Pancreas (tissue), 10 donors: ENCODE data around the gene BOK. TPM values are rescaled to one million over a fixed set of nuclear protein-coding genes. Genes with fewer than 3 reads are reported as not detected.

ENCODE experiments used
- ATAC-seq, 4 donors: fragments of 200-7000 bp; cut with Tn5 transposase; one replicate each; pipeline versions ENCODE4 v1.8.0 to v1.9.1; 2020; ENCODE audit warnings: mild to moderate bottlenecking in 4 of 4, moderate library complexity in 4 of 4
- DNase-seq, 6 donors: peaks; one replicate each; pipeline ENCODE4 v3.0.0-alpha.2; 2020
- FAIRE-seq: peaks from 2 replicates; lab custom pipeline; 2012; peaks lifted over from hg19 to GRCh38; lab: Jason Lieb, UNC
- H3K27ac ChIP-seq, 4 donors: fragments of 200-600 bp; sonication (generic); 1 replicate in 3 of 4; 2 replicates in 1 of 4; pipeline versions ENCODE4 v1.5.0 to v1.8.0; 2020
- H3K27me3 ChIP-seq, 4 donors: fragments of 200-600 bp; one replicate each; pipeline ENCODE4 v1.8.0; 2021
- H3K36me3 ChIP-seq, 3 donors: fragments of 200-600 bp; sonication (generic) in 1 of 3; one replicate each; pipeline versions ENCODE4 v1.5.0 to v1.8.0; 2020 to 2021
- H3K4me1 ChIP-seq, 3 donors: fragments of 200-600 bp; one replicate each; pipeline ENCODE4 v1.8.0; 2021
- H3K4me3 ChIP-seq, 4 donors: fragments of 200-600 bp; sonication (generic) in 2 of 4; one replicate each; pipeline versions ENCODE4 v1.5.0 to v1.8.0; 2020 to 2021
- H3K9me3 ChIP-seq, 4 donors: fragments of 200-600 bp; one replicate each; pipeline ENCODE4 v1.8.0; 2021
- WGBS, 2 donors: extraction: QIAGEN DNeasy Blood & Tissue Kit; methylation state at CpG; one replicate each; pipeline ENCODE4 v1.1.7; 2013; 5-methylcytosine and 5-hydroxymethylcytosine counted together
- intact Hi-C, 3 donors: fragments of 100-400 bp; cut with DNase I; formaldehyde crosslinking; loops; one replicate each; pipeline versions ENCODE4 v1.11.1 to v1.14.2; 2022
- polyA plus RNA-seq, 2 donors: library from polyadenylated mRNA; stranded (reverse); fragments of 200-250 nt; gene quantifications; one replicate each; pipeline ENCODE4 v1.2.3, GENCODE V29; 2013
- total RNA-seq, 6 donors: library from RNA; stranded (reverse); fragmentation: NEBNext Ultra II Directional in 4 of 6; extraction: Animal tissue kit (Norgen Biotek cat#: 25700) in 4 of 6; gene quantifications; one replicate each; pipeline versions ENCODE4 v1.2.1 to v1.2.4, GENCODE V29; 2021 to 2023
- TF ChIP-seq, protein P1 (sequence below), 4 donors: fragments of 200-600 bp; sonication (generic) in 3 of 4; IDR thresholded peaks; one replicate each; pipeline versions ENCODE4 v1.5.0 to v1.8.0; 2021; ENCODE audit warnings: antibody characterized with exemption in 4 of 4
- donor health status: healthy with polysubstance abuse.
- donor health status: DM: no; HTN: no; CAD: no; lungs with moderate emphysema.
- donor health status: DM: no; HTN: no; CAD: no.
- donor health status: control.
- donor health status: control.
- donor health status: Bipolar disorder and iron deficiency.
- donor health status: DM: yes; HTN: yes; CAD: no.
- donor health status: DM: no; HTN: no; CAD: no.
- donor health status: DM: no; HTN: no; CAD: no.
- donor health status: DM: yes; HTN: yes; CAD: no.

BOK gene
- total and polyA plus RNA-seq, 8 donors, result 10.0 to 24.8 (median 11.6) TPM

DNA sequence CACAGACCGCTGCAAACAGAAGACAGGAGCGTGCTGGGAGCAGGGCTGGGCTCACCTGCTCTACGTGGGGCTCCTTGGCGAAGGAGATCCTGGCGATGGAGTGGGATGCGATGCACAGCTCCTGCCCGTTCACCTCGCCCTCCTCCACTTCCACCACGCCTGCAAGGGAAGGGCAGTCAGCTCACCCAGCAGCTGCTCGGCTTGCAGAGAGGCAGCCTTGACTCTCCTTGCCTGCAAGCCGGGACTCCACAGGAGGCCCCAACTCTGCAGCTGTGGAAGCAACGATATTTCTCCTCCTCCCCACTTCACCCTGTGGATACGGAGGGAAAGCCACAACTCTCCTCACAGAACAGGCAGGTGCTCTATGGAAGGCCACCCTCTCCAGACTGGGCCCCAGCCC lies 43.3 kb downstream of the BOK start:
- no peak overlapping the region for H3K27ac ChIP-seq
- H3K4me1 ChIP-seq, result no peaks in the 10 kb centered on the region
- ATAC-seq (no peak), DNase-seq (peak in 1 of 6 donors; percentile 20), FAIRE-seq (no peak)
- intact Hi-C loops, result no loop called here
- no peaks in the 10 kb centered on the region for H3K9me3 ChIP-seq
- H3K36me3 ChIP-seq, result peaks cover 0 to 40% (median 10%) of the 10 kb centered on the region in 3 donors
- WGBS, 2 donors, result 92 to 95% methylated on average over 13 of the region's 13 CpGs
- TF ChIP-seq, protein P1, sequence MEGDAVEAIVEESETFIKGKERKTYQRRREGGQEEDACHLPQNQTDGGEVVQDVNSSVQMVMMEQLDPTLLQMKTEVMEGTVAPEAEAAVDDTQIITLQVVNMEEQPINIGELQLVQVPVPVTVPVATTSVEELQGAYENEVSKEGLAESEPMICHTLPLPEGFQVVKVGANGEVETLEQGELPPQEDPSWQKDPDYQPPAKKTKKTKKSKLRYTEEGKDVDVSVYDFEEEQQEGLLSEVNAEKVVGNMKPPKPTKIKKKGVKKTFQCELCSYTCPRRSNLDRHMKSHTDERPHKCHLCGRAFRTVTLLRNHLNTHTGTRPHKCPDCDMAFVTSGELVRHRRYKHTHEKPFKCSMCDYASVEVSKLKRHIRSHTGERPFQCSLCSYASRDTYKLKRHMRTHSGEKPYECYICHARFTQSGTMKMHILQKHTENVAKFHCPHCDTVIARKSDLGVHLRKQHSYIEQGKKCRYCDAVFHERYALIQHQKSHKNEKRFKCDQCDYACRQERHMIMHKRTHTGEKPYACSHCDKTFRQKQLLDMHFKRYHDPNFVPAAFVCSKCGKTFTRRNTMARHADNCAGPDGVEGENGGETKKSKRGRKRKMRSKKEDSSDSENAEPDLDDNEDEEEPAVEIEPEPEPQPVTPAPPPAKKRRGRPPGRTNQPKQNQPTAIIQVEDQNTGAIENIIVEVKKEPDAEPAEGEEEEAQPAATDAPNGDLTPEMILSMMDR (IDR thresholded peaks at IDR 0.05), result no peak
- H3K27me3 ChIP-seq, result no peaks in the 10 kb centered on the region
- no peak overlapping the region for H3K4me3 ChIP-seq

DNA sequence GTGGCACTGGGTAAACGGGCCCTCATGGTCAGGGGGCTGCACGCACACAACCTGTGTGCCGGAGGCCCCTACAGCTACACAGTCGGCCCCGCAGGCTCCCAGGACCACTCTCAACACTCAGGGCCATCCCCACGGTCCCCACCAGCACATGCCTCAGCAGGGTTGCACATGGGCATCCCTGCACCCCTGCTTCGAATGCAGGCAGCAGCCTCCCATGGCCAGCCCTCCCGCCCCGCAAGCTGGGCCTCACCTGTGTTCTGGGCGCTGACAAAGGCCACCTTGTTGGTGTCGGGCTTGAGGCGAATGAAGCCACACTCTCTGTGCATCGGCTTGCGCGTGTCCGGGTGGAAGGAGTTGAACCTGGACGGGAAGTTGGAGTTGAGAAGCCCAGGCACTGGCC lies 44.2 kb downstream of the BOK start:
- Histone ChIP-seq H3K27ac (no peak overlapping the region), H3K4me1 (no peaks in the 10 kb centered on the region), H3K36me3 (peaks cover 0 to 40% (median 10%) of the 10 kb centered on the region in 3 donors), H3K9me3 (no peaks in the 10 kb centered on the region), H3K4me3 (no peak overlapping the region), H3K27me3 (no peaks in the 10 kb centered on the region)
- intact Hi-C loops, result no loop called here
- no peak for FAIRE-seq
- peak in 1 of 6 donors; percentile 43 for DNase-seq
- TF ChIP-seq, protein P1 (IDR thresholded peaks at IDR 0.05), result no peak
- ATAC-seq, result no peak
- WGBS, 2 donors, result 93 to 96% methylated on average over 17 of the region's 17 CpGs

DNA sequence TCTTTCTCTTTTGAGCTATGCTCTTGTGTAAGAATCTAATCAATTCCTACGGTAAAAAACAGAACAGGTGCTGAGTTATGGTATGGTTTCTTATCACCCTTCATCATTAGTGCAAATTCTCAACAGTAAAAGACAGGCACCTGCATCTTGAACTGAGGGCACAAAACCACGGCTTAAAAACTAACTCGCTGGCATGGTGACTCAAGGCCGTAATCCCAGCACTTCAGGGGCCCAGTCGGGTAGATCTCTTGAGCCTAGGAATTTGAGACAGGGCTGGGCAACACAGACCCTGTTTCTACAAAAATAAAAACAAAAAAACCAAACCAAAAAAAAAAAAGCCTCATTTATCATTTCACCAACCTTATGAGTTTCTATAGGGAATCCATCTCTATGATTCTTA lies 45.1 kb downstream of the BOK start:
- FAIRE-seq (no peak), ATAC-seq (no peak), DNase-seq (no peak)
- intact Hi-C loops, result no loop called here
- WGBS, 2 donors, result 70 to 72% methylated on average over 5 of the region's 5 CpGs
- Histone ChIP-seq H3K4me3 (no peak overlapping the region), H3K27ac (no peak overlapping the region), H3K4me1 (no peaks in the 10 kb centered on the region), H3K36me3 (peaks cover 0 to 40% (median 10%) of the 10 kb centered on the region in 3 donors), H3K9me3 (no peaks in the 10 kb centered on the region), H3K27me3 (no peaks in the 10 kb centered on the region)
- TF ChIP-seq, protein P1 (IDR thresholded peaks at IDR 0.05), result no peak

DNA sequence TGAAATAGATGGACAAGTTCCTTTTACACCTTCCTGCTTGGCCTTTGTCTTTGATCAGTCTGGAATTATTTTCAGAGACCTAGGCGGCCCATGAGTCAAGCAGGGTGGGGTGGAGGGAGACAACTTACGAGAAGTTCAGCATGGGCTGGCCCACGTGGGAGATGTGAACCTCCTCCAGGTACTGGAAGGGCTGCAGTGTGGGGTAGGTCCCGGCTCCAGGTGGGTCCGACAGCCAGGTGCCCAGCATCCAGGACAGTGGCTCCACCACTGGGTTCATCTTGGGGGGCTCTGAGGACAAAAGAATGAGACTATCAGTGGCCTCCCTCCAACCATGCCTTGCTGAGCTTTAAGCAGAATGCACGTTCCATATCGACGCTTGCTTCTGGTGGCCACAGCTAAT lies 47.6 kb downstream of the BOK start:
- H3K27ac ChIP-seq, result no peak overlapping the region
- TF ChIP-seq, protein P1 (IDR thresholded peaks at IDR 0.05), result no peak
- no peaks in the 10 kb centered on the region for H3K27me3 ChIP-seq
- WGBS, 2 donors, result 93 to 96% methylated on average over 8 of the region's 8 CpGs
- no peak for ATAC-seq
- no peaks in the 10 kb centered on the region for H3K9me3 ChIP-seq
- FAIRE-seq, result no peak
- H3K4me3 ChIP-seq, result no peak overlapping the region
- H3K36me3 ChIP-seq, result peaks cover 0 to 24% (median 10%) of the 10 kb centered on the region in 3 donors
- DNase-seq, result peak in 1 of 6 donors; percentile 27
- intact Hi-C loops, result no loop called here
- H3K4me1 ChIP-seq, result no peaks in the 10 kb centered on the region

DNA sequence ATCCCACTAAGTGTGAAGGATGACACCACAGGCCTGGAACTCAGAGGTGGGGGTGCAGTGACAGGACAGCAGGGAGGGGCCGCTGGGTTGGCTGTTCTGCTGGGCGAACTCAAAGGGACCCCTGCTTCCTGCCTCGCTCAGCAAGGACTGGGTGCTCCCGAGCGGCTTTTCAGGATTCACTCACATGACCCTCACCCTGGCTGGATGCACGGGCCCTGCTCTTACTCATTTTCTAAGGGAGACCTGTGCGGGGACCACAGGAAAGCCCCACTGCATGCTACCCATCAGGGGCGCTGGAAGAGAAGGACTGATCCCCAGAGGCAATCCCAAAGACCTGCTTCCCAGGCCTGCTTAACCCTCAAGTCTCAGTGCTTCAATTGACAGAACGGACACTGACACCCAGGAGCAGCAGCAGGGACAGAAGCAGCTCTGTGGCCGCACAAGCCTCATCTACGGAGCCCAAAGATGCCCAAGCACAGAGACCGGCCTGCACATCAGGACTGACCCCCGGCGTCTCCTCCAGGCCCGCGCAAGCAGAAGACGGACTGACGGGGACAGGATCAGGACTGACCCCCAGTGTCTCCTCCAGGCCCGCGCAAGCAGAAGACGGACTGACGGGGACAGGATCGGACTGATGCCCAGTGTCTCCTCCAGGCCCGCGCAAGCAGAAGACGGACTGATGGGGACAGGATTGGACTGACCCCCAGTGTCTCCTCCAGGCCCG lies 48.8 kb downstream of the BOK start:
- ATAC-seq (no peak), FAIRE-seq (no peak)

More for the DNA sequence above, 48.8 kb downstream of the BOK start:
- Histone ChIP-seq H3K4me3 (no peak overlapping the region), H3K27ac (no peak overlapping the region), H3K9me3 (no peaks in the 10 kb centered on the region), H3K27me3 (no peaks in the 10 kb centered on the region), H3K4me1 (no peaks in the 10 kb centered on the region), H3K36me3 (peaks cover 0 to 15% (median 10%) of the 10 kb centered on the region in 3 donors)
- TF ChIP-seq, protein P1 (IDR thresholded peaks at IDR 0.05), result no peak
- intact Hi-C loops, result no loop called here
- peak in 1 of 6 donors; percentile 37 for DNase-seq
- 95 to 97% methylated on average over 27 of the region's 27 CpGs for WGBS, 2 donors
